Lower leg skin (tissue), 3 donors: ENCODE results near the gene NACC2.

ENCODE experiments used
- POLR2A ChIP-seq, 2 donors: fragments of 450-650 bp; IDR thresholded peaks; one replicate each; pipeline ENCODE4 v1.6.1; 2016 to 2017; ENCODE audit warnings: antibody characterized with exemption in 2 of 2, mild to moderate bottlenecking in 1 of 2, moderate library complexity in 1 of 2
- TF ChIP-seq, protein P1 (sequence below), 3 donors: fragments of 450-650 bp; IDR thresholded peaks; one replicate each; pipeline ENCODE4 v1.5.1; 2016; ENCODE audit warnings: antibody characterized with exemption in 3 of 3, mild to moderate bottlenecking in 3 of 3, moderate library complexity in 2 of 3

DNA sequence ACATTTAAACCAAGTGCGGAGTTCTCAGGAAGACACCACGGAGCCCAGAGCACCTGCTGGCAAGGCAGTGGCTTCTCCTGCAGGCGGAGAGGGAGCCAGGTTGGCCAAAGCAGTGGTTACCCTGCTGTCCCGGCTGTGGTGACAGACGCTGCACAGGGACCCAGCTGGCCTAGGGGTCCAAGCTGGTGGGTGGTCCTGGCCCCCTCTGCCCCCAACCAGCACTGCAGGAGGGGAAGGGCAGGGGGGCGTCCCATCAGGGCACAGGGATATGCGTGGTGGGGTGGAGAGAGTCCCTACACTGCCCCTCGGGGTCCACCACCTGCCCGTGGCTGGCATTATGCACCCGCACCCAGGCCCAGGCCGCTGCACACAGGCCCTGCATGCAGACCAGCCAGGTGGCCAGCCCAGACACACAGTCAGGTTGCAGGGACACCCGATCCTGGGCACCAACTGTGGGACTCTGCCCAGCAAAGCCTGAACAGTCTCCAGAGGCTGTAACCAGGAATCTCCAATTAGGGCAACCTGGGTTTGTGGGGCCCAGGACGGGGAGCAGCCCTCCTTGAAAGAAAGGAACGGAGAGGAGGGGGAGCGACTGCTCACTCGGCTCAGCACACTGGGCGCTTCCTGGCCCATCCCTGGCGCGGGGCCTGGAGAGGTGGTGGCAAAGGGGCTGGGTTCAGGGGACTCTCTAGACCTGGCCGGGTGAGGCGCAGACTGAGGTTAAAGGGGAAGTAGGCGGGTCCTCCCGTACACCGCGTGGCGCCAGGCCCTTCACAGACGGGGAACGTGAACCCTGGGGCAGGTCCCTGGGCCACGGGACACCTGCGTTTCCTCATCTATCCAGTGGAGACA, 46.3 kb downstream of the NACC2 start:
- no peak for TF ChIP-seq POLR2A (IDR thresholded peaks at IDR 0.05)
- TF ChIP-seq, protein P1, sequence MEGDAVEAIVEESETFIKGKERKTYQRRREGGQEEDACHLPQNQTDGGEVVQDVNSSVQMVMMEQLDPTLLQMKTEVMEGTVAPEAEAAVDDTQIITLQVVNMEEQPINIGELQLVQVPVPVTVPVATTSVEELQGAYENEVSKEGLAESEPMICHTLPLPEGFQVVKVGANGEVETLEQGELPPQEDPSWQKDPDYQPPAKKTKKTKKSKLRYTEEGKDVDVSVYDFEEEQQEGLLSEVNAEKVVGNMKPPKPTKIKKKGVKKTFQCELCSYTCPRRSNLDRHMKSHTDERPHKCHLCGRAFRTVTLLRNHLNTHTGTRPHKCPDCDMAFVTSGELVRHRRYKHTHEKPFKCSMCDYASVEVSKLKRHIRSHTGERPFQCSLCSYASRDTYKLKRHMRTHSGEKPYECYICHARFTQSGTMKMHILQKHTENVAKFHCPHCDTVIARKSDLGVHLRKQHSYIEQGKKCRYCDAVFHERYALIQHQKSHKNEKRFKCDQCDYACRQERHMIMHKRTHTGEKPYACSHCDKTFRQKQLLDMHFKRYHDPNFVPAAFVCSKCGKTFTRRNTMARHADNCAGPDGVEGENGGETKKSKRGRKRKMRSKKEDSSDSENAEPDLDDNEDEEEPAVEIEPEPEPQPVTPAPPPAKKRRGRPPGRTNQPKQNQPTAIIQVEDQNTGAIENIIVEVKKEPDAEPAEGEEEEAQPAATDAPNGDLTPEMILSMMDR (IDR thresholded peaks at IDR 0.05), result no peak
